CD14-positive monocyte (primary cell): ENCODE measurements around the gene NDUFB2. TPM values are rescaled to one million over a fixed set of nuclear protein-coding genes. Genes with fewer than 3 reads are reported as not detected.
A peak's percentile ranks its signal among the peaks of the same experiment; 100 is the strongest.

Experiments used
- DNase-seq, 3 donors: peaks; one replicate each; pipeline ENCODE4 v3.0.0-alpha.2; 2011 to 2022
- H2AFZ ChIP-seq: 2 replicates; pipeline ENCODE4 v1.6.0; 2012; ENCODE audit warnings: mild to moderate bottlenecking, low read depth, low read length, inconsistent platforms; ENCODE audit not compliant: insufficient read depth, poor library complexity, severe bottlenecking
- H3K27ac ChIP-seq, 2 donors: 1 replicate in 1 of 2; 2 replicates in 1 of 2; pipeline ENCODE4 v1.5.1; 2012 to 2013; ENCODE audit warnings: low read length in 2 of 2, control low read depth in 1 of 2, inconsistent platforms in 1 of 2, low read depth in 1 of 2, mild to moderate bottlenecking in 1 of 2
- H3K27me3 ChIP-seq, 2 donors: one replicate each; pipeline versions ENCODE4 v1.6.0 to v1.6.1; 2011 to 2013; ENCODE audit warnings: low read length in 2 of 2; ENCODE audit not compliant: control insufficient read depth in 2 of 2, insufficient read depth in 2 of 2
- H3K36me3 ChIP-seq, 2 donors: replicated peaks in 1 of 2; 1 replicate in 1 of 2; 2 replicates in 1 of 2; pipeline versions ENCODE4 v1.5.1 to v1.6.1; 2012 to 2013; ENCODE audit warnings: low read length in 2 of 2, control low read depth in 1 of 2, inconsistent platforms in 1 of 2, mild to moderate bottlenecking in 1 of 2; ENCODE audit not compliant: insufficient read depth in 2 of 2, control insufficient read depth in 1 of 2
- H3K4me1 ChIP-seq, 2 donors: 1 replicate in 1 of 2; 2 replicates in 1 of 2; pipeline versions ENCODE4 v1.5.1 to v1.6.1; 2012 to 2013; ENCODE audit warnings: low read length in 2 of 2, control low read depth in 1 of 2, inconsistent platforms in 1 of 2, mild to moderate bottlenecking in 1 of 2, moderate library complexity in 1 of 2; ENCODE audit not compliant: insufficient read depth in 2 of 2, control insufficient read depth in 1 of 2
- H3K4me2 ChIP-seq: replicated peaks from 2 replicates; pipeline ENCODE3; 2012; ENCODE audit warnings: low read length, moderate library complexity, mild to moderate bottlenecking; ENCODE audit not compliant: poor library complexity, severe bottlenecking; ENCODE audit errors: extremely low read depth
- H3K4me3 ChIP-seq, 3 experiments: fragments of 200-600 bp in 1 of 3; sonication (generic) in 1 of 3; replicated peaks in 1 of 3; 1 replicate in 2 of 3; 2 replicates in 1 of 3; pipeline ENCODE4 v1.5.1; 2011 to 2013; ENCODE audit warnings: low read length in 3 of 3, mild to moderate bottlenecking in 3 of 3, control low read depth in 2 of 3, low read depth in 2 of 3, inconsistent platforms in 1 of 3, moderate library complexity in 1 of 3
- H3K79me2 ChIP-seq: 2 replicates; pipeline ENCODE4 v1.6.0; 2012; ENCODE audit warnings: mild to moderate bottlenecking, control low read depth, inconsistent platforms, low read length, moderate library complexity; ENCODE audit not compliant: insufficient read depth
- H3K9ac ChIP-seq: 2 replicates; pipeline ENCODE4 v1.6.0; 2017; ENCODE audit warnings: low read length, mild to moderate bottlenecking; ENCODE audit not compliant: insufficient read depth, poor library complexity, severe bottlenecking
- H3K9me3 ChIP-seq, 2 donors: replicated peaks in 1 of 2; 1 replicate in 1 of 2; 2 replicates in 1 of 2; pipeline versions ENCODE4 v1.5.1 to v1.6.1; 2012 to 2013; ENCODE audit warnings: low read length in 2 of 2, control low read depth in 1 of 2; ENCODE audit not compliant: control insufficient read depth in 1 of 2, insufficient read depth in 1 of 2
- H4K20me1 ChIP-seq: 2 replicates; pipeline ENCODE4 v1.6.0; 2012; ENCODE audit warnings: mild to moderate bottlenecking, low read length, control low read depth, moderate library complexity; ENCODE audit not compliant: insufficient read depth
- H3K27ac Mint-ChIP-seq, 7 donors: one replicate each; pipeline ENCODE4 v1.8.0; 2020; ENCODE audit warnings: mild to moderate bottlenecking in 7 of 7, mixed read lengths in 7 of 7, moderate library complexity in 6 of 7, inconsistent platforms in 2 of 7
- H3K27me3 Mint-ChIP-seq, 3 donors: one replicate each; pipeline ENCODE4 v1.8.0; 2021 to 2022; ENCODE audit warnings: low read depth in 3 of 3, mild to moderate bottlenecking in 3 of 3, mixed read lengths in 3 of 3, moderate library complexity in 3 of 3, inconsistent platforms in 1 of 3
- H3K36me3 Mint-ChIP-seq, 2 donors: one replicate each; pipeline ENCODE4 v1.8.0; 2020; ENCODE audit warnings: mixed read lengths in 2 of 2, inconsistent platforms in 1 of 2, mild to moderate bottlenecking in 1 of 2
- H3K4me1 Mint-ChIP-seq: one replicate; pipeline ENCODE4 v1.8.0; 2020; ENCODE audit warnings: mild to moderate bottlenecking, mixed read lengths
- H3K4me3 Mint-ChIP-seq, 2 donors: one replicate each; pipeline ENCODE4 v1.8.0; 2020; ENCODE audit warnings: mild to moderate bottlenecking in 2 of 2, mixed read lengths in 2 of 2, moderate library complexity in 1 of 2
- H3K9me3 Mint-ChIP-seq, 7 donors: one replicate each; pipeline ENCODE4 v1.8.0; 2020 to 2022; ENCODE audit warnings: mixed read lengths in 7 of 7, mild to moderate bottlenecking in 6 of 7, moderate library complexity in 6 of 7, inconsistent platforms in 2 of 7
- WGBS: methylation state at CpG from one replicate; pipeline ENCODE4 v1.1.5; 2013; ENCODE audit warnings: missing lambda C conversion rate; ENCODE audit not compliant: insufficient coverage; 5-methylcytosine and 5-hydroxymethylcytosine counted together
- intact Hi-C, 2 donors: fragments of 100-400 bp; cut with micrococcal nuclease; formaldehyde crosslinking; loops; one replicate each; pipeline versions ENCODE4 v1.15.0 to v1.15.1; 2023
- polyA plus RNA-seq, 3 donors: library from polyadenylated mRNA; depleted of rRNA in 1 of 3; unstranded in 2 of 3; stranded (reverse) in 1 of 3; fragments of 300-500 nt in 2 of 3; fragments of >200 nt in 1 of 3; fragmentation: Illumina TruSeq in 2 of 3; gene quantifications; 1 replicate in 2 of 3; 2 replicates in 1 of 3; pipeline ENCODE4 v1.2.3, GENCODE V29; 2012 to 2021
- TF ChIP-seq, protein P1 (sequence below): fragments of 200-600 bp; IDR thresholded peaks from one replicate; pipeline ENCODE4 v1.8.0; 2022; ENCODE audit warnings: antibody characterized with exemption, mild to moderate bottlenecking

NDUFB2 gene
- polyA plus RNA-seq, 3 donors: 250 to 516 (median 479) TPM

DNA sequence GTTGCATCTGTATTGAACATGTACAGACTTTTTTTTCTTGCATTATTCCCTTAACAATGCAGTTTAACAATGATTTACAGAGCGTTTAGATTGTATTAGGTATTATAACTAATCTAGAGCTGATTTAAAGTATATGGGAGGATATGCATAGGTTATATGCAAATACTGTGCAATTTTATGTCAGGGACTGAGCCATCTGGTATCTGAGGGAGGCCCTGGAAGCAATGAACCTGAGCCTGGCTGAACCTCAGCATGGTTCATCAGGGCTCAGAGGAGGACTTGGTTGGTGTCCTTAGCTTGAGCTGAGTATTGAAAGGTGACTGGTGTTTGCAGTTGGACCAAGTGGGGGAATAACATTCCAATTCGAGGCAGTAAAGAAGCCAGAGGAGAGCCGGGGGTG is 19.0 kb upstream of the NDUFB2 start:
- H3K79me2 ChIP-seq: peaks cover 7% of the 10 kb centered on the region
- TF ChIP-seq, protein P1, sequence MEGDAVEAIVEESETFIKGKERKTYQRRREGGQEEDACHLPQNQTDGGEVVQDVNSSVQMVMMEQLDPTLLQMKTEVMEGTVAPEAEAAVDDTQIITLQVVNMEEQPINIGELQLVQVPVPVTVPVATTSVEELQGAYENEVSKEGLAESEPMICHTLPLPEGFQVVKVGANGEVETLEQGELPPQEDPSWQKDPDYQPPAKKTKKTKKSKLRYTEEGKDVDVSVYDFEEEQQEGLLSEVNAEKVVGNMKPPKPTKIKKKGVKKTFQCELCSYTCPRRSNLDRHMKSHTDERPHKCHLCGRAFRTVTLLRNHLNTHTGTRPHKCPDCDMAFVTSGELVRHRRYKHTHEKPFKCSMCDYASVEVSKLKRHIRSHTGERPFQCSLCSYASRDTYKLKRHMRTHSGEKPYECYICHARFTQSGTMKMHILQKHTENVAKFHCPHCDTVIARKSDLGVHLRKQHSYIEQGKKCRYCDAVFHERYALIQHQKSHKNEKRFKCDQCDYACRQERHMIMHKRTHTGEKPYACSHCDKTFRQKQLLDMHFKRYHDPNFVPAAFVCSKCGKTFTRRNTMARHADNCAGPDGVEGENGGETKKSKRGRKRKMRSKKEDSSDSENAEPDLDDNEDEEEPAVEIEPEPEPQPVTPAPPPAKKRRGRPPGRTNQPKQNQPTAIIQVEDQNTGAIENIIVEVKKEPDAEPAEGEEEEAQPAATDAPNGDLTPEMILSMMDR: no peak
- no peaks in the 10 kb centered on the region for H4K20me1 ChIP-seq
- peaks cover 2 to 5% (median 2%) of the 10 kb centered on the region in 3 donors for H3K27me3 Mint-ChIP-seq
- H3K4me3 Mint-ChIP-seq: no peak overlapping the region
- peaks cover 35 to 51% of the 10 kb centered on the region in 2 donors for H3K36me3 ChIP-seq
- H3K27ac Mint-ChIP-seq: peak overlapping the region in 2 of 7 donors; percentile 31 to 35
- no peaks in the 10 kb centered on the region for H3K9me3 Mint-ChIP-seq
- H2AFZ ChIP-seq: no peak overlapping the region
- no peak overlapping the region for H3K27ac ChIP-seq
- 100% methylated on average over 2 of the region's 3 CpGs for WGBS
- no peak for DNase-seq
- no peak overlapping the region for H3K4me3 ChIP-seq
- intact Hi-C loops: no loop called here
- H3K9ac ChIP-seq: no peak overlapping the region
- H3K4me1 ChIP-seq: peaks cover 36 to 41% of the 10 kb centered on the region in 2 donors
- peaks cover 36% of the 10 kb centered on the region for H3K4me1 Mint-ChIP-seq
- no peaks in the 10 kb centered on the region for H3K27me3 ChIP-seq
- no peaks in the 10 kb centered on the region for H3K9me3 ChIP-seq
- H3K4me2 ChIP-seq: no peak overlapping the region
- peaks cover 44 to 55% of the 10 kb centered on the region in 2 donors for H3K36me3 Mint-ChIP-seq

GRCh38 chr7:140678081-140678815 is 18.3 kb upstream of the NDUFB2 start:
- DNase-seq: no peak
- Histone ChIP-seq H3K9me3 (no peaks in the 10 kb centered on the region), H3K9ac (no peak overlapping the region), H3K4me3 (no peak overlapping the region), H3K27ac (no peak overlapping the region), H3K79me2 (peaks cover 7% of the 10 kb centered on the region), H3K36me3 (peaks cover 38 to 58% of the 10 kb centered on the region in 2 donors), H4K20me1 (no peaks in the 10 kb centered on the region), H2AFZ (no peak overlapping the region), H3K4me1 (peaks cover 35 to 37% of the 10 kb centered on the region in 2 donors), H3K4me2 (no peak overlapping the region), H3K27me3 (no peaks in the 10 kb centered on the region)
- Mint-ChIP-seq H3K9me3 (no peaks in the 10 kb centered on the region), H3K27ac (peak overlapping the region in 3 of 7 donors; percentile 0 to 26 (median 26)), H3K4me3 (no peak overlapping the region), H3K27me3 (peaks cover 2 to 5% (median 2%) of the 10 kb centered on the region in 3 donors), H3K36me3 (peaks cover 47 to 62% of the 10 kb centered on the region in 2 donors), H3K4me1 (peaks cover 36% of the 10 kb centered on the region)
- 99% methylated on average over 20 of the region's 20 CpGs for WGBS
- intact Hi-C loops: no loop called here
- TF ChIP-seq, protein P1: no peak
